HG03342 (cell line): Measurements from ENCODE around the gene ASAP2.

Experiments
- ATAC-seq: cut with Tn5 transposase; IDR thresholded peaks from one replicate; pipeline ENCODE4 v1.9.1; 2021; ENCODE audit warnings: mild to moderate bottlenecking, moderate library complexity; ENCODE audit not compliant: unreplicated experiment

The ASAP2 gene

GRCh38 chr2:9419541-9419940 lies 212.9 kb downstream of the ASAP2 start:
- ATAC-seq = no peak

- no peak for ATAC-seq
These were observed 213.9 kb downstream of the ASAP2 start for GRCh38 chr2:9420495-9420894.

GRCh38 chr2:9422321-9423099 lies 215.9 kb downstream of the ASAP2 start:
- ATAC-seq = peak; percentile 18

- ATAC-seq = peak; percentile 83
These were observed 216.7 kb downstream of the ASAP2 start, which contains the start of the genes CPSF3 and ITGB1BP1 for GRCh38 chr2:9423100-9423921. Gene CPSF3 (plus strand): TSS chr2:9423654. CDS start chr2:9423774, 120 bp downstream. Gene ITGB1BP1 (minus strand): TSS chr2:9423528. CDS start chr2:9418697, 4,831 bp downstream.

- ATAC-seq = peak; percentile 6
These were observed 217.3 kb downstream of the ASAP2 start for GRCh38 chr2:9423922-9424272.

- no peak for ATAC-seq
These were observed 218.0 kb downstream of the ASAP2 start for GRCh38 chr2:9424447-9425164.

- no peak for ATAC-seq
These were observed 222.5 kb downstream of the ASAP2 start for GRCh38 chr2:9428965-9429577.

GRCh38 chr2:9430316-9431293 lies 224.0 kb downstream of the ASAP2 start:
- ATAC-seq = no peak

- no peak for ATAC-seq
These were observed 227.9 kb downstream of the ASAP2 start for GRCh38 chr2:9434489-9434888.

GRCh38 chr2:9439536-9439935 lies 232.9 kb downstream of the ASAP2 start:
- ATAC-seq = no peak

- ATAC-seq = no peak
These were observed 233.6 kb downstream of the ASAP2 start for GRCh38 chr2:9440058-9440727.

- no peak for ATAC-seq
These were observed 234.9 kb downstream of the ASAP2 start for GRCh38 chr2:9441556-9441955.

- ATAC-seq = no peak
These were observed 236.9 kb downstream of the ASAP2 start for GRCh38 chr2:9443526-9443925.

- ATAC-seq = no peak
These were observed 238.5 kb downstream of the ASAP2 start for GRCh38 chr2:9445089-9445488.

GRCh38 chr2:9451231-9451630 lies 244.6 kb downstream of the ASAP2 start:
- ATAC-seq = no peak
